Measurements from ENCODE around the gene OR51M1. TPM values are rescaled to one million over a fixed set of nuclear protein-coding genes. Genes with fewer than 3 reads are reported as not detected.

The OR51M1 gene
- total RNA-seq, 1 donor from 2014 or later, result not detected

GRCh38 chr11:5421811-5422210, 38.2 kb downstream of the OR51M1 start, which contains the start of gene OR51Q1:
OR51Q1 (plus strand) TSS chr11:5422111; CDS start chr11:5422201, 90 bp downstream.
- Mint-ChIP-seq H3K4me1 (ENCODE audit: unreplicated experiment) (no peaks in the 10 kb centered on the region), H3K9me3 (ENCODE audit: unreplicated experiment) (no peaks in the 10 kb centered on the region), H3K27ac (ENCODE audit: unreplicated experiment) (no peak within 1 kb of the TSS), H3K36me3 (ENCODE audit: unreplicated experiment) (no peaks in the 10 kb centered on the region), H3K4me3 (ENCODE audit: unreplicated experiment) (no peak within 1 kb of the TSS), H3K27me3 (ENCODE audit: unreplicated experiment) (no peaks in the 10 kb centered on the region)
- no peak for DNase-seq (ENCODE audit: extremely low spot score, unreplicated experiment)
- TF ChIP-seq, protein P1, sequence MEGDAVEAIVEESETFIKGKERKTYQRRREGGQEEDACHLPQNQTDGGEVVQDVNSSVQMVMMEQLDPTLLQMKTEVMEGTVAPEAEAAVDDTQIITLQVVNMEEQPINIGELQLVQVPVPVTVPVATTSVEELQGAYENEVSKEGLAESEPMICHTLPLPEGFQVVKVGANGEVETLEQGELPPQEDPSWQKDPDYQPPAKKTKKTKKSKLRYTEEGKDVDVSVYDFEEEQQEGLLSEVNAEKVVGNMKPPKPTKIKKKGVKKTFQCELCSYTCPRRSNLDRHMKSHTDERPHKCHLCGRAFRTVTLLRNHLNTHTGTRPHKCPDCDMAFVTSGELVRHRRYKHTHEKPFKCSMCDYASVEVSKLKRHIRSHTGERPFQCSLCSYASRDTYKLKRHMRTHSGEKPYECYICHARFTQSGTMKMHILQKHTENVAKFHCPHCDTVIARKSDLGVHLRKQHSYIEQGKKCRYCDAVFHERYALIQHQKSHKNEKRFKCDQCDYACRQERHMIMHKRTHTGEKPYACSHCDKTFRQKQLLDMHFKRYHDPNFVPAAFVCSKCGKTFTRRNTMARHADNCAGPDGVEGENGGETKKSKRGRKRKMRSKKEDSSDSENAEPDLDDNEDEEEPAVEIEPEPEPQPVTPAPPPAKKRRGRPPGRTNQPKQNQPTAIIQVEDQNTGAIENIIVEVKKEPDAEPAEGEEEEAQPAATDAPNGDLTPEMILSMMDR (IDR thresholded peaks at IDR 0.05), result no peak

- Mint-ChIP-seq H3K9me3 (ENCODE audit: unreplicated experiment) (no peaks in the 10 kb centered on the region), H3K27ac (ENCODE audit: unreplicated experiment) (no peak overlapping the region), H3K27me3 (ENCODE audit: unreplicated experiment) (no peaks in the 10 kb centered on the region), H3K4me3 (ENCODE audit: unreplicated experiment) (no peak overlapping the region), H3K36me3 (ENCODE audit: unreplicated experiment) (no peaks in the 10 kb centered on the region), H3K4me1 (ENCODE audit: unreplicated experiment) (no peaks in the 10 kb centered on the region)
- no peak for DNase-seq (ENCODE audit: extremely low spot score, unreplicated experiment)
- TF ChIP-seq, protein P1 (IDR thresholded peaks at IDR 0.05), result no peak
These were observed 39.5 kb downstream of the OR51M1 start for GRCh38 chr11:5423131-5423530.

DNA sequence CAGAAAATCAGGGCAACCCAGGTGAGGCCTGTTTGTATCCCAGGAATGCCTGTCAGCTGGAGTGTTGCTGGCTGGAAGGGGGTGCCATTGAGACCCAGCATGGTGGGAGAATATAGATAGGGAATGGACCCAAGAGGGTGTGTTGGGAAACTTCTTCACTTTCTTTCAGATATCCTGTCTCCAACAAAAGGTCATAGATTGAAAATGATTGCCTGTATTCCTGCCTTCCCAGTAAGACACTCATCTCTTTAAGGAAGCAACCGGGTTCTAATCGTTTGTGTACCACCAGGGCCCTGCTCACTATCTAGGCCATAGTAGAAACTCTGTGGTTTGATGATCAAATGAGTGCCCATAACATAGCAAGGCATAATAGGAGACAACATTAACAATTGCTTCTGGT, 57.8 kb downstream of the OR51M1 start, which contains the start of gene OR51I1:
TSS of gene OR51I1 (minus strand) at position 101 of the 400 bp plus-strand sequence. CDS start at position 101, 0 bp downstream.
- no peaks in the 10 kb centered on the region for H3K36me3 Mint-ChIP-seq (ENCODE audit: unreplicated experiment)
- H3K4me1 Mint-ChIP-seq (ENCODE audit: unreplicated experiment), result no peaks in the 10 kb centered on the region
- H3K27ac Mint-ChIP-seq (ENCODE audit: unreplicated experiment), result no peak within 1 kb of the TSS
- TF ChIP-seq, protein P1 (IDR thresholded peaks at IDR 0.05), result no peak
- peaks cover 14% of the 10 kb centered on the region for H3K27me3 Mint-ChIP-seq (ENCODE audit: unreplicated experiment)
- H3K4me3 Mint-ChIP-seq (ENCODE audit: unreplicated experiment), result no peak within 1 kb of the TSS
- no peaks in the 10 kb centered on the region for H3K9me3 Mint-ChIP-seq (ENCODE audit: unreplicated experiment)
- no peak for DNase-seq (ENCODE audit: extremely low spot score, unreplicated experiment)

Other genes with a start within 250 kb of the OR51M1 start
- gene OR52A5, start 245.5 kb upstream of the OR51M1 start, total RNA-seq, result not detected in 2 replicates
- gene OR52A1, start 229.1 kb upstream of the OR51M1 start, total RNA-seq, result not detected in 2 replicates
- not detected in 2 replicates for gene OR51V1, start 183.1 kb upstream of the OR51M1 start, total RNA-seq
- not detected in 2 replicates for gene HBB, start 156.7 kb upstream of the OR51M1 start, total RNA-seq
- gene HBD, start 149.3 kb upstream of the OR51M1 start, total RNA-seq, result not detected in 2 replicates
- not detected in 2 replicates for gene HBG1, start 134.0 kb upstream of the OR51M1 start, total RNA-seq
- not detected in 2 replicates for gene HBG2, start 129.0 kb upstream of the OR51M1 start, total RNA-seq
- gene HBE1, start 113.9 kb upstream of the OR51M1 start, total RNA-seq, result not detected in 2 replicates
- gene OR51B4, start 81.9 kb upstream of the OR51M1 start, total RNA-seq, result not detected in 2 replicates
- not detected in 2 replicates for gene OR51B2, start 59.5 kb upstream of the OR51M1 start, total RNA-seq
- gene OR51B5, start 40.3 kb upstream of the OR51M1 start, total RNA-seq, result not detected in 2 replicates
- gene OR51B6, start 32.3 kb upstream of the OR51M1 start, total RNA-seq, result not detected in 2 replicates
- not detected in 2 replicates for gene OR51Q1, start 38.3 kb downstream of the OR51M1 start, total RNA-seq
- gene OR51I1, start 57.7 kb downstream of the OR51M1 start, total RNA-seq, result not detected in 2 replicates
- gene OR51I2, start 65.5 kb downstream of the OR51M1 start, total RNA-seq, result not detected in 2 replicates
- not detected in 2 replicates for gene OR52D1, start 104.9 kb downstream of the OR51M1 start, total RNA-seq
- not detected in 2 replicates for gene UBQLN3, start 126.1 kb downstream of the OR51M1 start, total RNA-seq
- 0.32 and 0.39 TPM in 2 replicates for gene UBQLNL, start 132.9 kb downstream of the OR51M1 start, total RNA-seq
- gene OR52H1, start 164.7 kb downstream of the OR51M1 start, total RNA-seq, result not detected in 2 replicates
- gene OR52B6, start 197.1 kb downstream of the OR51M1 start, total RNA-seq, result not detected in 2 replicates
- gene TRIM6, start 212.8 kb downstream of the OR51M1 start, total RNA-seq, result 1.9 TPM in 2 replicates
- 4.6 and 5.6 TPM in 2 replicates for gene TRIM34, start 241.2 kb downstream of the OR51M1 start, total RNA-seq

Measured in osteocyte (in vitro differentiated cells).